Right lobe of liver (tissue), 6 donors: Measurements from ENCODE around the gene IFI35. TPM values are rescaled to one million over a fixed set of nuclear protein-coding genes. Genes with fewer than 3 reads are reported as not detected.
"Not testable (repeated sequence)": the region's sequence is repeated elsewhere in the genome, so short reads cannot be mapped to it uniquely, and the experiment has no call there.

ENCODE experiments used
- ATAC-seq, 4 donors: fragments of 200-7000 bp; cut with Tn5 transposase; one replicate each; pipeline ENCODE4 v1.9.1; 2020; ENCODE audit warnings: mild to moderate bottlenecking in 4 of 4, moderate library complexity in 4 of 4
- DNase-seq, 3 donors: peaks; one replicate each; pipeline ENCODE4 v3.0.0-alpha.2; 2020
- H3K27ac ChIP-seq, 3 donors: fragments of 200-600 bp; one replicate each; pipeline ENCODE4 v1.8.0; 2022
- H3K27me3 ChIP-seq, 2 donors: fragments of 200-600 bp; one replicate each; pipeline ENCODE4 v1.8.0; 2022
- H3K36me3 ChIP-seq, 4 donors: fragments of 200-600 bp; sonication (generic) in 1 of 4; one replicate each; pipeline versions ENCODE4 v1.5.1 to v1.8.0; 2017 to 2022; ENCODE audit warnings: control low read depth in 1 of 4
- H3K4me1 ChIP-seq, 4 donors: fragments of 200-600 bp; sonication (generic) in 1 of 4; one replicate each; pipeline versions ENCODE4 v1.5.1 to v1.8.0; 2017 to 2022; ENCODE audit warnings: control low read depth in 1 of 4
- H3K4me3 ChIP-seq, 3 donors: fragments of 200-600 bp; one replicate each; pipeline ENCODE4 v1.8.0; 2022
- H3K9me3 ChIP-seq, 4 donors: fragments of 200-600 bp; sonication (generic) in 1 of 4; one replicate each; pipeline versions ENCODE4 v1.5.1 to v1.8.0; 2017 to 2022; ENCODE audit warnings: control low read depth in 1 of 4
- CTCF ChIP-seq, 4 donors: fragments of 200-600 bp in 3 of 4; fragments of 450-650 bp in 1 of 4; IDR thresholded peaks; one replicate each; pipeline versions ENCODE4 v1.5.1 to v1.8.0; 2016 to 2022; ENCODE audit warnings: antibody characterized with exemption in 4 of 4, mild to moderate bottlenecking in 2 of 4
- POLR2A ChIP-seq: fragments of 450-650 bp; IDR thresholded peaks from one replicate; pipeline ENCODE4 v1.6.1; 2017; ENCODE audit warnings: antibody characterized with exemption, mild to moderate bottlenecking
- WGBS: methylation state at CpG from one replicate; pipeline ENCODE4 v1.1.6; 2018; ENCODE audit warnings: low coverage, low lambda C conversion rate; ENCODE audit not compliant: insufficient coverage; ENCODE audit errors: missing lambda C conversion rate; 5-methylcytosine and 5-hydroxymethylcytosine counted together
- intact Hi-C, 2 donors: fragments of 100-400 bp; cut with DNase I; formaldehyde crosslinking; loops; one replicate each; pipeline versions ENCODE4 v1.11.2 to v1.14.1; 2022
- total RNA-seq, 6 experiments: library from RNA; depleted of rRNA in 2 of 6; stranded (reverse); fragments of >200 nt in 2 of 6; fragmentation: NEBNext Ultra II Directional in 3 of 6; extraction: Animal tissue kit (Norgen Biotek cat#: 25700) in 3 of 6; gene quantifications; one replicate each; pipeline versions ENCODE4 v1.1.0 to v1.2.4, GENCODE V29; 2016 to 2023
- donor health status: DM: no; HTN: yes; CAD: no.
- donor health status: DM: no; HTN: no; CAD: no.
- donor health status: DM: no; HTN: no; CAD: no.
- donor health status: DM: no; HTN: yes; CAD: no.
- donor health status: DM: no; HTN: yes; CAD: no.

The IFI35 gene
- total RNA-seq, 6 experiments from 2014 or later = 14.1 to 23.3 (median 18.1) TPM

- TF ChIP-seq POLR2A (no peak), CTCF (IDR thresholded peaks at IDR 0.05) (no peak)
- Histone ChIP-seq H3K27ac (no peak overlapping the region), H3K4me1 (no peaks in the 10 kb centered on the region), H3K27me3 (no peaks in the 10 kb centered on the region), H3K4me3 (no peak overlapping the region), H3K36me3 (no peaks in the 10 kb centered on the region), H3K9me3 (no peaks in the 10 kb centered on the region)
- no peak for DNase-seq
- 76% methylated on average over 4 of the region's 5 CpGs for WGBS
- ATAC-seq = no peak
- intact Hi-C loops = no loop called here
Measured at GRCh38 chr17:42971589-42971988, 35.0 kb upstream of the IFI35 start.

- DNase-seq, H3K27ac ChIP-seq, intact Hi-C loops, H3K4me1 ChIP-seq, H3K4me3 ChIP-seq, H3K27me3 ChIP-seq, H3K9me3 ChIP-seq, ATAC-seq, H3K36me3 ChIP-seq: not testable (repeated sequence)
- no CpG with 5 or more reads among the region's 18 CpGs for WGBS
Measured at GRCh38 chr17:42973323-42973722, 33.3 kb upstream of the IFI35 start.

- DNase-seq = no peak
- 32% methylated on average over 2 of the region's 2 CpGs for WGBS
Measured at GRCh38 chr17:42975265-42975664, 31.3 kb upstream of the IFI35 start.

GRCh38 chr17:42975701-42976100, 30.9 kb upstream of the IFI35 start:
- ATAC-seq, DNase-seq: not testable (repeated sequence)
- 77% methylated on average over 16 of the region's 16 CpGs for WGBS

More at GRCh38 chr17:42975265-42975664, 31.3 kb upstream of the IFI35 start:
- TF ChIP-seq CTCF (IDR thresholded peaks at IDR 0.05) = no peak
- Histone ChIP-seq H3K9me3 (no peaks in the 10 kb centered on the region), H3K4me1 (peaks cover 0 to 5% (median 0%) of the 10 kb centered on the region in 4 donors), H3K4me3 (no peak overlapping the region), H3K27me3 (no peaks in the 10 kb centered on the region), H3K36me3 (no peaks in the 10 kb centered on the region), H3K27ac (no peak overlapping the region)
- intact Hi-C loops = no loop called here
- no peak for ATAC-seq

GRCh38 chr17:42979511-42980273, 26.9 kb upstream of the IFI35 start, which contains the start of gene PTGES3L:
PTGES3L (minus strand) TSS chr17:42980080; CDS start chr17:42980053, 27 bp downstream.
- DNase-seq (no peak), ATAC-seq (peak in 3 of 4 donors; percentile 4 to 17 (median 10))
- Histone ChIP-seq H3K27me3 (no peaks in the 10 kb centered on the region), H3K4me1 (peaks cover 0 to 18% (median 6%) of the 10 kb centered on the region in 4 donors), H3K36me3 (no peaks in the 10 kb centered on the region), H3K27ac (peak within 1 kb of the TSS; percentile 40 to 82 (median 77)), H3K9me3 (no peaks in the 10 kb centered on the region), H3K4me3 (peak within 1 kb of the TSS; percentile 94 to 97 (median 97))
- intact Hi-C loops = no loop called here
- no peak for TF ChIP-seq POLR2A
- TF ChIP-seq CTCF (IDR thresholded peaks at IDR 0.05) = no peak
- WGBS = 63% methylated on average over 8 of the region's 21 CpGs

More at GRCh38 chr17:42975701-42976100, 30.9 kb upstream of the IFI35 start:
- H3K36me3 ChIP-seq, H3K9me3 ChIP-seq, H3K4me1 ChIP-seq, H3K4me3 ChIP-seq, H3K27me3 ChIP-seq, intact Hi-C loops, H3K27ac ChIP-seq: not testable (repeated sequence)
